ENCODE measurements around the gene BMPR1A. TPM values are rescaled to one million over a fixed set of nuclear protein-coding genes. Genes with fewer than 3 reads are reported as not detected.

The BMPR1A gene
- total RNA-seq, 1 experiment from 2014 or later = 21.4 TPM

DNA sequence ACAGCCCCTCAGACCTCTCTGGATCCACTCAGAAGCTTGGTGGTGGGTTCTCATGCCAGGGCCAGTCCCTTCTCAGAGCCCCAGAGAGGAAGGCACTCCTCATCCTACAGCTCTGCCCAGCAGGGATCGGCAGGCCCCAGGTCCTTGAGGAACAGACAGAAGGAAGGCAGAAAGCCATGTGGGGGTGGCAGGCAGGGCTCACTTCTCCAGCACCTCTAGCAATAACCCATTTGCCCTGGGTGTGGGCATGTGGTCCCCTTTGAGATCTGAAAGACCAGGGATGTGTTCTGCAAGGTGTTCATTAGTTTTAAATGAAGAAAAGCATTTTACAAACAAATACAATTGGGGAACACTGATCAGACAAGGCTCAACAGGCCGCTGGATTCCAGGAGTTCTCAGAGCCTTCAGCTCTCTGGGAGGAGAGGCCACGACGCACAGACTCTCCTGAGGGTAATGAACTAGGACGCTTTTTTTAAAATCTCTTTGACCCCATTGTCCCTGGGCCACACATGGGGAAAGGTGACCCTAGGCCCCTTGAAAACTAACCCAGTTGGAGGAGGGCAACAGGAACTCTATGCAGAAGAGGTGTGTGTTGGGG, 47.5 kb upstream of the BMPR1A start:
- CTCF ChIA-PET = no interaction called here
- no peaks in the 10 kb centered on the region for H3K4me1 Mint-ChIP-seq (ENCODE audit: low read depth, unreplicated experiment)
- peaks cover 12% of the 10 kb centered on the region for H3K36me3 Mint-ChIP-seq (ENCODE audit: insufficient read depth, unreplicated experiment)
- no TSS peak for BruUV-seq (replicated peaks)
- TF ChIP-seq, protein P1, sequence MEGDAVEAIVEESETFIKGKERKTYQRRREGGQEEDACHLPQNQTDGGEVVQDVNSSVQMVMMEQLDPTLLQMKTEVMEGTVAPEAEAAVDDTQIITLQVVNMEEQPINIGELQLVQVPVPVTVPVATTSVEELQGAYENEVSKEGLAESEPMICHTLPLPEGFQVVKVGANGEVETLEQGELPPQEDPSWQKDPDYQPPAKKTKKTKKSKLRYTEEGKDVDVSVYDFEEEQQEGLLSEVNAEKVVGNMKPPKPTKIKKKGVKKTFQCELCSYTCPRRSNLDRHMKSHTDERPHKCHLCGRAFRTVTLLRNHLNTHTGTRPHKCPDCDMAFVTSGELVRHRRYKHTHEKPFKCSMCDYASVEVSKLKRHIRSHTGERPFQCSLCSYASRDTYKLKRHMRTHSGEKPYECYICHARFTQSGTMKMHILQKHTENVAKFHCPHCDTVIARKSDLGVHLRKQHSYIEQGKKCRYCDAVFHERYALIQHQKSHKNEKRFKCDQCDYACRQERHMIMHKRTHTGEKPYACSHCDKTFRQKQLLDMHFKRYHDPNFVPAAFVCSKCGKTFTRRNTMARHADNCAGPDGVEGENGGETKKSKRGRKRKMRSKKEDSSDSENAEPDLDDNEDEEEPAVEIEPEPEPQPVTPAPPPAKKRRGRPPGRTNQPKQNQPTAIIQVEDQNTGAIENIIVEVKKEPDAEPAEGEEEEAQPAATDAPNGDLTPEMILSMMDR (IDR thresholded peaks at IDR 0.05; ENCODE audit: unreplicated experiment) = no peak
- DNase-seq = no peak
- no peak overlapping the region for H3K27ac Mint-ChIP-seq (ENCODE audit: unreplicated experiment)
- no peaks in the 10 kb centered on the region for H3K27me3 Mint-ChIP-seq (ENCODE audit: unreplicated experiment)
- H3K4me3 Mint-ChIP-seq (ENCODE audit: low read depth, unreplicated experiment) = no peak overlapping the region
- intact Hi-C loops (cut with micrococcal nuclease; ENCODE audit: unreplicated experiment) = no loop called here
- no peaks in the 10 kb centered on the region for H3K9me3 Mint-ChIP-seq (ENCODE audit: low read depth, unreplicated experiment)

DNA sequence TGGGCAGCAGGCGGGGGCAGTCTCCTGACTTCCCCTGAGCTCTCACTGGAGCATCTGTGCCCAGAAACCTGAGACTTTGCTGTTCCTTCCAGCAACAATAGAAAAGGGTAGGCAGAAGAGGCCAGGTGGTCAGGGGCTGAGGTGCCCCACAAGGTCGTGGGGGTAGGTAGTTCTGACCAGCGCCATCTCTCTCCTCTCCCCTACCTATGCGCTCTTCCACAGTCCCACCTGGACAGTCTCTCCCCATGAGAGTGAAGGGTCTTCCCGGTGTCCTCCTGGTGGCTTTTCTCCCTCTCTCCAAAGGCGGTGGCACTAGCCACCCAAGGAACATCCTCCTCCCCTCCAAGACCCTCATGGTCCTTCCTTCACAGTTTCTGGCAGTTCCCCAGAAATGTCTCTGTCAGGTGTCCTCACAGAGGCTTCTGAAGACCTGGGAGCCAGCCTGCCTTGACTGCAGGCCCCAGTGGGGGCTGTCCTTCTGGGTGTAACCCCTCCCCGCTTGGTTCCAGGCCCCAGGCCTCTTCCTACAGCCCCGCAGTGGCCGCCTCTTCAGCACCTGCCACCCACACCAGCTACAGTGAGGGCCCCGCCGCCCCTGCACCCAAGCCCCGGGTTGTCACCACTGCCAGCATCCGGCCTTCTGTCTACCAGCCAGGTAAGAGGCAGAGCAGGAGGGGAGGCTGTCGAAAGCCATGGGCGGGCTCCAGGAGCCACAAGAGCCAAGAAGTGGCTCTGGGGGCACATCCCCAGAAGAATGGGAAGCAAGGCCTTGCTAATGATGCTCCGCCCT, 46.8 kb upstream of the BMPR1A start:
- Mint-ChIP-seq H3K4me1 (ENCODE audit: low read depth, unreplicated experiment) (no peaks in the 10 kb centered on the region), H3K4me3 (ENCODE audit: low read depth, unreplicated experiment) (no peak overlapping the region), H3K36me3 (ENCODE audit: insufficient read depth, unreplicated experiment) (peaks cover 12% of the 10 kb centered on the region), H3K27ac (ENCODE audit: unreplicated experiment) (peak overlapping the region; percentile 30), H3K27me3 (ENCODE audit: unreplicated experiment) (no peaks in the 10 kb centered on the region), H3K9me3 (ENCODE audit: low read depth, unreplicated experiment) (no peaks in the 10 kb centered on the region)
- no TSS peak for BruUV-seq (replicated peaks)
- TF ChIP-seq, protein P1 (IDR thresholded peaks at IDR 0.05; ENCODE audit: unreplicated experiment) = no peak
- no peak for DNase-seq
- intact Hi-C loops (cut with micrococcal nuclease; ENCODE audit: unreplicated experiment) = loop anchor here (5.0 kb wide), 1 partner anchor 188 kb away; no protein-coding TSS in a partner anchor
- CTCF ChIA-PET = no interaction called here

DNA sequence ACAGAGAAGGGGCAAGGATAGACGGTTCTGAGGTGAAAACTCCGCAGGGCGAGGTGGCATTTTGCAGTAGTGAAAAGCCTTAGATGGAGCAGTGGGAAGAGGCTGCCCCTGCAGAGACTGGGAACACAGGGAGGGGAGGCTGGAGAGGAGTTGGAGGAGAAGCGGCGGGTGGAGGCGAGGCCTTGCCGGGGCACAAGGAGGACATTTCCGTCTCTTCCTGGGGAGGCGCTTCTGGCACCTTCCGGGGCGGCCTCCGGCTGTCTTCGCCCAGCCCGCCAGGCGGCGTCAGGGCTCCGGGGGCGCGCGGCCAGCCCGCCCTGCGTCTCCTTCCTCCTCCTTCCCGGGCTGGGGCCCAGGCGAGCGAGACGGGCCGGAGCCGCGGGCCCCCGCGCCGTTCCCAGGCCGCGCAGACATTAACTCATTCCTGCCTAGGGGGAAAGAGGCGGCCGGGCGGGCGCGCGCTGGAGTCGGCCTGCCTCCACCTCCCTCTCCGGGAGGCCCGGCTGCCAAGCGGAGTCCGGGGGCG, 45.4 kb upstream of the BMPR1A start:
- H3K36me3 Mint-ChIP-seq (ENCODE audit: insufficient read depth, unreplicated experiment) = peaks cover 12% of the 10 kb centered on the region
- no peaks in the 10 kb centered on the region for H3K9me3 Mint-ChIP-seq (ENCODE audit: low read depth, unreplicated experiment)
- TF ChIP-seq, protein P1 (IDR thresholded peaks at IDR 0.05; ENCODE audit: unreplicated experiment) = peak; percentile 76
- H3K27me3 Mint-ChIP-seq (ENCODE audit: unreplicated experiment) = no peaks in the 10 kb centered on the region
- peak overlapping the region; percentile 69 for H3K4me3 Mint-ChIP-seq (ENCODE audit: low read depth, unreplicated experiment)
- H3K4me1 Mint-ChIP-seq (ENCODE audit: low read depth, unreplicated experiment) = no peaks in the 10 kb centered on the region
- H3K27ac Mint-ChIP-seq (ENCODE audit: unreplicated experiment) = peak overlapping the region; percentile 34
- CTCF ChIA-PET = no interaction called here
- BruUV-seq (replicated peaks) = no TSS peak
- intact Hi-C loops (cut with micrococcal nuclease; ENCODE audit: unreplicated experiment) = loop anchor here (5.0 kb wide), 1 partner anchor 186 kb away; no protein-coding TSS in a partner anchor
- peak; percentile 89 for DNase-seq

DNA sequence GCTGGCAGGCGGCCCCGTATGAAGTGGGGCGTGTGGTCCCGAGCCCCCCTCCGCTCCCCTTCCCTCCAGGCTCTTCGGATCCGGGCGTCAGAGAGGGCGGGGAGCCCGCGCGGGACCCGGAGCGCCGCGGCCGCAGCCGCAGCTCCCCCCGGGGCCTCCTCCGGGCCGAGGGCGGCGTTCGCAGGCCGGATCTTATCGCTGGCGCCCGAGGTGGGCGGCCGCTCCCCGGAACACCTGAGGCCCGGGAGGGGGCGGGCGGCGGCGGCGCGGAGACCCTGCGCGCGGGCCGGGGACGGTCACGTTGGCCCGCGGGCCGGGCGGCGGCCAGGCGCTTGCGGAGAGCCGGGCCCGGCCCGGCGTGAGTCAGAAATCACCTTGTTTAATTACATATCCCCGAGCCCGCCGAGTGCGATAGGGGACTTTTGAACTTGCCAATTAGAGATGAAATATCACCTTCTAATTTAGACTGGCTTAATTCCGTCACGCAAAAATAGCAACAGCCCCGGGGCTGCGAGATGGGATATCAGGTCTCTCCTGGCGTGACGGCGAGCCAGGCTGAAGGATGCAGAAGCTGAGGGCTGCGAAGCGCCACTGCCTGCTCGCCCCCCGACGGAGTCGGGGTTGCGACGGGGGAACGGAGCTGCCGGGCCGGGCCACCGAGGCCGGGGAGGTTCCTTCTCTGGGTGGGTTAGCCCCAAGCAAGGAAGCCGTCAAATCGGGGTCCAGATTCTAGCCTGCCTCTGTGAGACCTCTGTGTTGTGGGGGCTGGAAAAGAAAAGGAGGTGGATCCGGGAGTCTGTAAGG, 44.7 kb upstream of the BMPR1A start:
- peaks cover 12% of the 10 kb centered on the region for H3K36me3 Mint-ChIP-seq (ENCODE audit: insufficient read depth, unreplicated experiment)
- no TSS peak for BruUV-seq (replicated peaks)
- no peak overlapping the region for H3K27ac Mint-ChIP-seq (ENCODE audit: unreplicated experiment)
- H3K27me3 Mint-ChIP-seq (ENCODE audit: unreplicated experiment) = no peaks in the 10 kb centered on the region
- peak; percentile 25 for DNase-seq
- CTCF ChIA-PET = no interaction called here
- intact Hi-C loops (cut with micrococcal nuclease; ENCODE audit: unreplicated experiment) = loop anchor here (5.0 kb wide), 1 partner anchor 186 kb away; no protein-coding TSS in a partner anchor
- H3K4me3 Mint-ChIP-seq (ENCODE audit: low read depth, unreplicated experiment) = peak overlapping the region; percentile 69
- H3K9me3 Mint-ChIP-seq (ENCODE audit: low read depth, unreplicated experiment) = no peaks in the 10 kb centered on the region
- TF ChIP-seq, protein P1 (IDR thresholded peaks at IDR 0.05; ENCODE audit: unreplicated experiment) = no peak
- H3K4me1 Mint-ChIP-seq (ENCODE audit: low read depth, unreplicated experiment) = no peaks in the 10 kb centered on the region

Measured in Calu3 (cell line).